Measurements from ENCODE around the gene SLC29A1. TPM values are rescaled to one million over a fixed set of nuclear protein-coding genes. Genes with fewer than 3 reads are reported as not detected.
"Not testable (repeated sequence)": the region's sequence is repeated elsewhere in the genome, so short reads cannot be mapped to it uniquely, and the experiment has no call there.

Gene SLC29A1
- total and polyA plus RNA-seq, 9 of the 15 experiments (the other 6 are each of a cell fraction or from before 2014, with no cell fraction given) = 18.9 to 170 (median 57.7) TPM

DNA sequence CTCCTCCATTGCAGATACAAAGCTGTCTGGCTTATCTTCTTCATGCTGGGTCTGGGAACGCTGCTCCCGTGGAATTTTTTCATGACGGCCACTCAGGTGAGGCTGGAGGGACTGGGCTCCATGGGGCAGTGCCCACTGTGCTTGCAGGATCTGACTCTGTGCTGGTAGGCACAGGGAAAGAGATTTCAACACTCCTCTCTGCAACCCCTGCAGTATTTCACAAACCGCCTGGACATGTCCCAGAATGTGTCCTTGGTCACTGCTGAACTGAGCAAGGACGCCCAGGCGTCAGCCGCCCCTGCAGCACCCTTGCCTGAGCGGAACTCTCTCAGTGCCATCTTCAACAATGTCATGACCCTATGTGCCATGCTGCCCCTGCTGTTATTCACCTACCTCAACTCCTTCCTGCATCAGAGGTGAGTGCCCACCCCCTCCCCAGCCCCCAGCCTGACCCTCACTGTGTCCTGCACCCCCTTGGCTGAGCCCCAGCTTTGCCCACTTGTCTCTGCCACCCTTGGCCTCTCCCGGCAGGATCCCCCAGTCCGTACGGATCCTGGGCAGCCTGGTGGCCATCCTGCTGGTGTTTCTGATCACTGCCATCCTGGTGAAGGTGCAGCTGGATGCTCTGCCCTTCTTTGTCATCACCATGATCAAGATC, 6.1 kb downstream of the SLC29A1 start (continued):
- TF ChIP-seq ZNF764 (CRISPR knock-in tag; IDR thresholded peaks at IDR 0.05; ENCODE audit: low read depth) = no peak

DNA sequence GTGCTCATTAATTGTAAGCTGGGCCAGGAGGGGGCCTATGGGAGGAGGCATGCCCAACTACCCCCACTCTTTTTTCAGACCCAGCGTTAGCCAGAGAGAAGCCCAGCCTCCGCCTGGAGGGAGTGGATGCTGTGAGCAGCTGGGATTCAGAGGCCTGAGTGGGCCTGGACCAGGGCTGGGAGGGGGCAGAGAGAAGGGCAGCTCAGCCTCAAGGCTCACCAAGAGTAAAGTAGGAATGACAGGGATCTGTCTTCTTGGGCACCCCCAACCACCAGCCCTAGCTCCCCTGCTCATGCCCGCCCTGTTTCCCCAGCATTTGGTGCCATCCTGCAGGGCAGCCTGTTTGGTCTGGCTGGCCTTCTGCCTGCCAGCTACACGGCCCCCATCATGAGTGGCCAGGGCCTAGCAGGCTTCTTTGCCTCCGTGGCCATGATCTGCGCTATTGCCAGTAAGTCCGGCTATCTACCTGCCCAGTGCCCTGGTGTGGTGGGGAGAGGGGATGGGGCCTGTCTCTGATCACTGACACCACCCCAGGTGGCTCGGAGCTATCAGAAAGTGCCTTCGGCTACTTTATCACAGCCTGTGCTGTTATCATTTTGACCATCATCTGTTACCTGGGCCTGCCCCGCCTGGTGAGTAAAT, 6.8 kb downstream of the SLC29A1 start:
- peaks cover 36% of the 10 kb centered on the region for H3K79me2 ChIP-seq (ENCODE audit: control insufficient read depth, insufficient read depth, low read length)
- peaks cover 6% of the 10 kb centered on the region for H3K9me1 ChIP-seq (ENCODE audit: control insufficient read depth, insufficient read depth, low read length)
- 0 out of 2 replicates have a peak, but pooled peaks have one; percentile 26 for TF ChIP-seq POLR2G (IDR thresholded peaks at IDR 0.05; ENCODE audit: low read depth, low read length)
- TF ChIP-seq, protein P1, sequence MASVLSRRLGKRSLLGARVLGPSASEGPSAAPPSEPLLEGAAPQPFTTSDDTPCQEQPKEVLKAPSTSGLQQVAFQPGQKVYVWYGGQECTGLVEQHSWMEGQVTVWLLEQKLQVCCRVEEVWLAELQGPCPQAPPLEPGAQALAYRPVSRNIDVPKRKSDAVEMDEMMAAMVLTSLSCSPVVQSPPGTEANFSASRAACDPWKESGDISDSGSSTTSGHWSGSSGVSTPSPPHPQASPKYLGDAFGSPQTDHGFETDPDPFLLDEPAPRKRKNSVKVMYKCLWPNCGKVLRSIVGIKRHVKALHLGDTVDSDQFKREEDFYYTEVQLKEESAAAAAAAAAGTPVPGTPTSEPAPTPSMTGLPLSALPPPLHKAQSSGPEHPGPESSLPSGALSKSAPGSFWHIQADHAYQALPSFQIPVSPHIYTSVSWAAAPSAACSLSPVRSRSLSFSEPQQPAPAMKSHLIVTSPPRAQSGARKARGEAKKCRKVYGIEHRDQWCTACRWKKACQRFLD (CRISPR knock-in tag; IDR thresholded peaks at IDR 0.05) = no peak
- POLR2A ChIA-PET = interaction anchor here (0.6 to 1.6 kb wide), 6 partner anchors 14 to 143 kb away, joined by 3 to 15 read pairs (median 4); partner anchors contain the start of genes HSP90AB1 and SPATS1
- peaks cover 80% of the 10 kb centered on the region for H3K36me3 ChIP-seq (ENCODE audit: control insufficient read depth, insufficient read depth, low read length)
- H4K20me1 ChIP-seq (replicated peaks; ENCODE audit: control insufficient read depth, insufficient read depth, low read length) = peaks cover 3% of the 10 kb centered on the region; the same call in 1 of the 2 replicates
- ATAC-seq (no peak), DNase-seq (ENCODE audit: extremely low read depth in 1 of 4, low spot score in 3 of 4) (no peak), FAIRE-seq (no peak)
- no peak overlapping the region for H3K4me2 ChIP-seq (ENCODE audit: insufficient read depth, low read length)
- 83% methylated on average over 10 of the region's 10 CpGs for WGBS (ENCODE audit: insufficient coverage, low coverage, missing lambda C conversion rate)
- peak overlapping the region in 1 of 2 experiments; percentile 5; a peak in 2 of 4 replicates for H3K9ac ChIP-seq (ENCODE audit: insufficient read depth in 1 of 2, low read depth in 2 of 2, low read length in 2 of 2)
- intact Hi-C loops (cut with micrococcal nuclease) (no loop called here), in situ Hi-C loops (cut with MboI) (no loop called here)
- no peaks in the 10 kb centered on the region for H3K9me3 ChIP-seq (replicated peaks; ENCODE audit: control insufficient read depth, insufficient read depth, low read depth, low read length)
- CTCF ChIA-PET (ENCODE audit: low intra/inter-chr PET ratio) = no interaction called here
- H3K4me3 ChIP-seq = no peak overlapping the region
- H2AFZ ChIP-seq (ENCODE audit: low read depth, low read length) = no peak overlapping the region
- no peak overlapping the region for H3K27ac ChIP-seq (ENCODE audit: extremely low read depth, low read depth, low read length)
- no TSS peak for BruUV-seq (replicated peaks)
- no peaks in the 10 kb centered on the region for H3K27me3 ChIP-seq (ENCODE audit: control insufficient read depth in 2 of 2, insufficient read depth in 2 of 2, low read length in 2 of 2)
- peaks cover 32 to 58% of the 10 kb centered on the region in 2 experiments for H3K4me1 ChIP-seq (replicated peaks in 1 of 2; ENCODE audit: control insufficient read depth in 2 of 2, insufficient read depth in 2 of 2, low read length in 2 of 2)

DNA sequence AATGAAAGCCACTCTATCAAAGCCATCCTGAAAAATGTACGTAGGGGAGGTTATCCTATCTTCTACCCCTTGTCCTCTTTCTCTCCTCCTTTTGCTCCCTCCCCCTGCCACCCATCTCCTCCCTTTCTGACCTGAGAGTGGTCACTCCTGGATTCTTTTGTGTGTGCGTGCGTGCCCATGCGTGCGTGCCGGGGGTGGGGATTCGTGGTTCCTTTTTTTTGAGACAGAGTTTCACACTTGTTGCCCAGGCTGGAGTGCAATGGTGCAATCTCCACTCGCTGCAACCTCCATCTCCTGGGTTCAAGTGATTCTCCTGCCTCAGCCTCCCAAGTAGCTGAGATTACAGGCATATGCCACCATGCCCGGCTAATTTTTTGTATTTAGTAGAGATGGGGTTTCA, 8.0 kb downstream of the SLC29A1 start:
- intact Hi-C loops (cut with micrococcal nuclease); DNase-seq (ENCODE audit: extremely low read depth in 1 of 4, low spot score in 3 of 4); H3K9me1 ChIP-seq (ENCODE audit: control insufficient read depth, insufficient read depth, low read length); H3K9me3 ChIP-seq (replicated peaks; ENCODE audit: control insufficient read depth, insufficient read depth, low read depth, low read length); H3K4me2 ChIP-seq (ENCODE audit: insufficient read depth, low read length); CTCF ChIA-PET (ENCODE audit: low intra/inter-chr PET ratio); FAIRE-seq; H2AFZ ChIP-seq (ENCODE audit: low read depth, low read length); H3K9ac ChIP-seq (ENCODE audit: insufficient read depth in 1 of 2, low read depth in 2 of 2, low read length in 2 of 2); BruUV-seq (replicated peaks); H3K27ac ChIP-seq (ENCODE audit: extremely low read depth, low read depth, low read length); H3K4me3 ChIP-seq; ATAC-seq; H3K27me3 ChIP-seq (ENCODE audit: control insufficient read depth in 2 of 2, insufficient read depth in 2 of 2, low read length in 2 of 2); H4K20me1 ChIP-seq (replicated peaks; ENCODE audit: control insufficient read depth, insufficient read depth, low read length); in situ Hi-C loops (cut with MboI): not testable (repeated sequence)
- Histone ChIP-seq H3K4me1 (replicated peaks in 1 of 2; ENCODE audit: control insufficient read depth in 2 of 2, insufficient read depth in 2 of 2, low read length in 2 of 2) (peaks cover 20 to 45% of the 10 kb centered on the region in 2 experiments), H3K36me3 (ENCODE audit: control insufficient read depth, insufficient read depth, low read length) (peaks cover 82% of the 10 kb centered on the region), H3K79me2 (ENCODE audit: control insufficient read depth, insufficient read depth, low read length) (peaks cover 24% of the 10 kb centered on the region)
- POLR2A ChIA-PET = interaction anchor here (0.8 kb wide), 1 partner anchor 23 kb away, joined by 3 read pairs; no protein-coding TSS in a partner anchor
- 95% methylated on average over 9 of the region's 9 CpGs for WGBS (ENCODE audit: insufficient coverage, low coverage, missing lambda C conversion rate)
